Bronchial epithelial cell (primary cell): ENCODE data around the gene SYMPK. TPM values are rescaled to one million over a fixed set of nuclear protein-coding genes. Genes with fewer than 3 reads are reported as not detected.

Source experiments
- DNase-seq: peaks from one replicate; pipeline ENCODE4 v3.0.0-alpha.2; 2010; ENCODE audit warnings: low read depth
- FAIRE-seq: peaks from 2 replicates; lab custom pipeline; 2011; peaks lifted over from hg19 to GRCh38; lab: Jason Lieb, UNC
- H3K27me3 ChIP-seq: 2 replicates; pipeline ENCODE4 v1.5.1; 2011; ENCODE audit warnings: low read length; ENCODE audit not compliant: control insufficient read depth, insufficient read depth
- H3K36me3 ChIP-seq: 2 replicates; pipeline ENCODE4 v1.5.1; 2011; ENCODE audit warnings: low read length; ENCODE audit not compliant: control insufficient read depth, insufficient read depth
- H3K4me3 ChIP-seq: 2 replicates; pipeline ENCODE4 v1.5.1; 2011; ENCODE audit warnings: mild to moderate bottlenecking, low read depth, low read length, control low read depth
- total RNA-seq: library from RNA; depleted of rRNA; stranded (reverse); fragments of >200 nt; gene quantifications from 2 replicates; pipeline ENCODE4 v1.2.1, GENCODE V29; 2014
- TF ChIP-seq, protein P1 (sequence below): IDR thresholded peaks from 2 replicates; pipeline ENCODE4 v1.5.1; 2011; ENCODE audit warnings: mild to moderate bottlenecking, moderate library complexity, low read length, control low read depth, inconsistent platforms; ENCODE audit not compliant: insufficient read depth, severe bottlenecking

The SYMPK gene
- total RNA-seq, 1 donor from 2014 or later: 27.9 TPM

DNA sequence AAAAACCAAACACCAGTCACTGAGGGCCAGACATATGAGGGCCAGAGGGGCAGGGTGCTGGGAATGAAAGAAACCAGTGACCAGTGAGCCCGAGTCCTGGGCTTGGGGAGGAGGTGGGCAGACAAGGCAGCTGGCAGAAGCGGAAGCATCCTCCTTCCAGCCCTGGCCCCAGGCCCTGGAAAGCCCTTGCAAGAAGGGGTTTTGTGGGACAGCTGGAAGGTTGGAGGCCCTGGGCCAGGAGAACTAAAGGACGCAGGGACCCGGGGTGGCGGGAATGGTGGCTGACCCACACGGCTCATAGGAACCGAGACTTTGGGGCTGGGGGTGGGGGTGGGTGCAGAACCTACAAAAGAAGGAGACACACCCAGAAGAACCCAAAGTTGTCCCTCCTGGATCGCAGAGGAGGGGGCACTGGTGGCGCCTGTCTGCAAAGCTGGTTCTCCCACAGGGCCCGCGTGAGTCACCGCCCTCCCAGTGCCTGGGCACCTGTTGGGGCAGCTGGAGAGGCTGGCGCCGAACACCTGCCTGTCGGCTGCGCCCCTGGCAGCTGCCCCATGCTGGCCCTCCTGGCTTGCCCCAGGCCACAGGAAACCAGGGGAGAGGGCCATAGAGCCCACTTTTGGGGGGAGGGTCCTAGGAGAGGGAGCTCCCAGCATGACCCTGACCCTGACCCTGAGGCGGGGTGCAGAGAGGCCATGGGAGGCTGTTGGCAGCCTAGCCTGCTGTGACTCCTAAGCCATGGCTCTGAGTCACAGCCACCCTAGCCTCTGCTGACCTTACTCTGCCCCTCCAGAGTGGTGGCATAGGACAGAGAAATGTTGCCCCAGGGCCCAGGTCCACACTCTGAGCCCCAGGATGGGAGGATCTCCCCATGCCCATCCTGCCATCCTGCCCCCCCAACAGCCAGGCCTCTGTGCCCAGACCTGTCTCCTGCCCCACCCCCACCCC, 81.5 kb downstream of the SYMPK start:
- H3K27me3 ChIP-seq: no peaks in the 10 kb centered on the region
- H3K36me3 ChIP-seq: peaks cover 21% of the 10 kb centered on the region
- no peak overlapping the region for H3K4me3 ChIP-seq
- FAIRE-seq (no peak), DNase-seq (peak; percentile 41)
- TF ChIP-seq, protein P1, sequence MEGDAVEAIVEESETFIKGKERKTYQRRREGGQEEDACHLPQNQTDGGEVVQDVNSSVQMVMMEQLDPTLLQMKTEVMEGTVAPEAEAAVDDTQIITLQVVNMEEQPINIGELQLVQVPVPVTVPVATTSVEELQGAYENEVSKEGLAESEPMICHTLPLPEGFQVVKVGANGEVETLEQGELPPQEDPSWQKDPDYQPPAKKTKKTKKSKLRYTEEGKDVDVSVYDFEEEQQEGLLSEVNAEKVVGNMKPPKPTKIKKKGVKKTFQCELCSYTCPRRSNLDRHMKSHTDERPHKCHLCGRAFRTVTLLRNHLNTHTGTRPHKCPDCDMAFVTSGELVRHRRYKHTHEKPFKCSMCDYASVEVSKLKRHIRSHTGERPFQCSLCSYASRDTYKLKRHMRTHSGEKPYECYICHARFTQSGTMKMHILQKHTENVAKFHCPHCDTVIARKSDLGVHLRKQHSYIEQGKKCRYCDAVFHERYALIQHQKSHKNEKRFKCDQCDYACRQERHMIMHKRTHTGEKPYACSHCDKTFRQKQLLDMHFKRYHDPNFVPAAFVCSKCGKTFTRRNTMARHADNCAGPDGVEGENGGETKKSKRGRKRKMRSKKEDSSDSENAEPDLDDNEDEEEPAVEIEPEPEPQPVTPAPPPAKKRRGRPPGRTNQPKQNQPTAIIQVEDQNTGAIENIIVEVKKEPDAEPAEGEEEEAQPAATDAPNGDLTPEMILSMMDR: no peak

DNA sequence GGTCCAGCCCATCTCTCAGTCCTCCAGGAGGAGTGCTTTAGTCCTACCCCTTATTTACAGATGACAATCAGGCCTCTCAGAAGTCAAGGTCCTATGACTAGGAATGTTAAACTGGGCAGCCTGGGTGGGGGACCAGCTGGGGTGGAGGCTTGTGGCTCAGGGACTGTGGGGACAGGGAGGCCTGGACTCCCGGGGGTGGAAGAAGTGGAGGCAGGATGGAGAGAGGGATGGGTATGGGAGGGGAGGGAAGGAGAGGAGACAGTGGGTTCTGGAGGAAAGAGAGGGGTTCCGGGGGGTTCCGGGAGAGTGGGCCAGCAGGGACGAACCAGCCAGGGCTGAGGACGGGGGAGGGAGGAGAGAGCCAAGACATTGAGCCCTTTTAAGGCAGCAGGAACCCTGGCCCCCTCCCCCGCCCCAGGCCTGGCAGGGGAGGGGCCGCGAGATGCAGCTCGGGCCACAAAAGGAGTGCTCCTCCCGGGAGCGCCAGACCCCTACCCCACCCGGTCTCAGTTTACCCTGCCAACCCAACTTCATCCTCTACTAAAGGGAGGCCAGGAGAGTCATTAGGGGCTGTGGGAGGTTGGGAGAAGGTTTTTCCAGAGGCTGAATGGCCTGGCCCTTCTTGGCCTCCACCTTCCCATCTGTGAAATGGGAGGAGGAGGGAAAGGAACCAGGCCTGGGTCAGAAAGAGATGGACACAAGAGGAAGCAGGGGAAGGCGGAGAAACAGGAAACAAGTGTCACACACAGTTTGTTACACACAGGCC, 82.3 kb downstream of the SYMPK start:
- Histone ChIP-seq H3K4me3 (no peak overlapping the region), H3K36me3 (peaks cover 19% of the 10 kb centered on the region), H3K27me3 (no peaks in the 10 kb centered on the region)
- FAIRE-seq (no peak), DNase-seq (no peak)
- TF ChIP-seq, protein P1: no peak

GRCh38 chr19:45780146-45780447, 82.8 kb downstream of the SYMPK start:
- FAIRE-seq (no peak), DNase-seq (no peak)
- Histone ChIP-seq H3K4me3 (no peak overlapping the region), H3K27me3 (no peaks in the 10 kb centered on the region), H3K36me3 (peaks cover 16% of the 10 kb centered on the region)
- TF ChIP-seq, protein P1: no peak

- peaks cover 18% of the 10 kb centered on the region for H3K36me3 ChIP-seq
- peak; percentile 79 for DNase-seq
- TF ChIP-seq, protein P1: peak; percentile 84
- no peaks in the 10 kb centered on the region for H3K27me3 ChIP-seq
- FAIRE-seq: no peak
- H3K4me3 ChIP-seq: peak overlapping the region; percentile 32
Measured at GRCh38 chr19:45779231-45780145, 83.5 kb downstream of the SYMPK start.

DNA sequence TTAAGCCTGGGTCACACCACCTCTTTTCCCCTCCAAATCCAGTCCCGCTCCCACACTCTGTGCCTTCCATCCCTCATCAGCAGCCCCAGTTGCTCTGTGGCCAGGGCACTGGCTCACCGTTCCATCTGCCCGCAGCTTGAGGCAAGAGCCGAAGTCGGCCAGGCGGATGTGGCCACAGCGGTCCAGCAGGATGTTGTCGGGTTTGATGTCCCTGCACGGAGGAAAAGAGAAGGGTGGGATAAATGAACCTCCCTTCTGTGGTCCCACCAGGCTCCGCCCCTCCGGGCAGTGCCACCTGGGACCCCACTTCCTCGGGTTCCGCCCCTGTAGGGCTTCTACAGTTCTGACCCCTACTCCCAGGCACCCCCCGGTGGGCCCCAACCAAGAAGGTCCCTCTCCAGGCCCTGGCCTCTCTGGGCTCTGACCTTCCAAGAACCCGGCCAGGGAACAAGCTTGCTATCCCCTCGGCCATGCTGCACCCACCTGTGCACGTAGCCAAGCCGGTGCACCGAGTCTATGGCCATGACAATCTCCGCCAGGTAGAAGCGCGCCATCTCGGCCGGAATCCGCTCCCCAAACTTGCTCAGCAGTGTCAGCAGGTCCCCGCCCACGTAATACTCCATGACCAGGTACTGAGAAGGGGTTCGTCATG, 84.8 kb downstream of the SYMPK start:
- Histone ChIP-seq H3K27me3 (no peaks in the 10 kb centered on the region), H3K36me3 (peaks cover 15% of the 10 kb centered on the region), H3K4me3 (no peak overlapping the region)
- TF ChIP-seq, protein P1: no peak
- FAIRE-seq (no peak), DNase-seq (no peak)
